ENCODE results near the gene LIN9. TPM values are rescaled to one million over a fixed set of nuclear protein-coding genes. Genes with fewer than 3 reads are reported as not detected.

LIN9 gene
- total and polyA plus RNA-seq, 2 of the 13 experiments (the other 11 are each of a cell fraction or from before 2014, with no cell fraction given) = 3.0 to 10.0 TPM

- ATAC-seq (no peak), FAIRE-seq (no peak), DNase-seq (ENCODE audit: low spot score) (no peak)
- Histone ChIP-seq H3K4me3 (replicated peaks in 1 of 3; ENCODE audit: insufficient read depth in 1 of 3, low read depth in 2 of 3, low read length in 3 of 3) (no peak overlapping the region), H3K79me2 (ENCODE audit: insufficient read depth, low read length) (no peaks in the 10 kb centered on the region), H3K4me1 (ENCODE audit: insufficient read depth, low read length) (peaks cover 21% of the 10 kb centered on the region), H4K20me1 (ENCODE audit: insufficient read depth, low read length) (no peaks in the 10 kb centered on the region), H3K4me2 (ENCODE audit: low read depth, low read length) (no peak overlapping the region), H3K27ac (ENCODE audit: extremely low read length, insufficient read depth, low read length) (no peak overlapping the region), H3K27me3 (ENCODE audit: control insufficient read depth in 1 of 2, insufficient read depth in 2 of 2, low read length in 2 of 2) (peaks cover 0 to 21% of the 10 kb centered on the region in 2 experiments; a peak in 2 of 5 replicates), H2AFZ (ENCODE audit: low read length) (no peak overlapping the region), H3K9ac (ENCODE audit: insufficient read depth, low read depth, low read length) (no peak overlapping the region), H3K36me3 (replicated peaks in 1 of 2; ENCODE audit: control insufficient read depth in 1 of 2, insufficient read depth in 2 of 2, low read length in 2 of 2) (no peaks in the 10 kb centered on the region), H3K9me3 (ENCODE audit: low read length) (no peaks in the 10 kb centered on the region)
- BruUV-seq (replicated peaks) = no TSS peak
- intact Hi-C loops (cut with micrococcal nuclease; ENCODE audit: unreplicated experiment) = loop anchor here (5.0 kb wide), 1 partner anchor 128 kb away; no protein-coding TSS in a partner anchor
- in situ Hi-C loops (cut with HindIII; ENCODE audit: extremely low pct_ligation_motif_present, low pct_unique_long_range_greater_than_20kb) = no loop called here
- no peak for TF ChIP-seq MAFG (CRISPR knock-in tag; IDR thresholded peaks at IDR 0.05)
- TF ChIP-seq ZBTB46 (CRISPR knock-in tag; IDR thresholded peaks at IDR 0.05; ENCODE audit: borderline replicate concordance) = no peak
- TF ChIP-seq RXRB (CRISPR knock-in tag; IDR thresholded peaks at IDR 0.05; ENCODE audit: borderline replicate concordance) = no peak
- TF ChIP-seq NCOA1 (CRISPR knock-in tag; IDR thresholded peaks at IDR 0.05) = no peak
- no peak for TF ChIP-seq ZNF550 (CRISPR knock-in tag; IDR thresholded peaks at IDR 0.05; ENCODE audit: borderline replicate concordance)
- TF ChIP-seq ELF3 (CRISPR knock-in tag; IDR thresholded peaks at IDR 0.05) = no peak
- TF ChIP-seq ZNF142 (CRISPR knock-in tag; IDR thresholded peaks at IDR 0.05) = no peak
- TF ChIP-seq ZFP36L1 (CRISPR knock-in tag; IDR thresholded peaks at IDR 0.05) = no peak
- ChIA-PET POLR2A (no interaction called here), CTCF (ENCODE audit: low intra/inter-chr PET ratio, low total read pairs) (no interaction called here)
Measured at GRCh38 chr1:226204198-226204597, 104.8 kb downstream of the LIN9 start.
